ENCODE measurements around the gene IL13.

- TF ChIP-seq CTCF (IDR thresholded peaks at IDR 0.05) (no peak), POLR2A (IDR thresholded peaks at IDR 0.05) (no peak)
Observed at GRCh38 chr5:132663771-132664695, 6.1 kb downstream of the IL13 start.
